ENCODE results near the gene TOMM20. TPM values are rescaled to one million over a fixed set of nuclear protein-coding genes. Genes with fewer than 3 reads are reported as not detected.
A peak's percentile ranks its signal among the peaks of the same experiment; 100 is the strongest.

The TOMM20 gene
- total RNA-seq, 2 donors from 2014 or later = 54.7 to 75.2 TPM

DNA sequence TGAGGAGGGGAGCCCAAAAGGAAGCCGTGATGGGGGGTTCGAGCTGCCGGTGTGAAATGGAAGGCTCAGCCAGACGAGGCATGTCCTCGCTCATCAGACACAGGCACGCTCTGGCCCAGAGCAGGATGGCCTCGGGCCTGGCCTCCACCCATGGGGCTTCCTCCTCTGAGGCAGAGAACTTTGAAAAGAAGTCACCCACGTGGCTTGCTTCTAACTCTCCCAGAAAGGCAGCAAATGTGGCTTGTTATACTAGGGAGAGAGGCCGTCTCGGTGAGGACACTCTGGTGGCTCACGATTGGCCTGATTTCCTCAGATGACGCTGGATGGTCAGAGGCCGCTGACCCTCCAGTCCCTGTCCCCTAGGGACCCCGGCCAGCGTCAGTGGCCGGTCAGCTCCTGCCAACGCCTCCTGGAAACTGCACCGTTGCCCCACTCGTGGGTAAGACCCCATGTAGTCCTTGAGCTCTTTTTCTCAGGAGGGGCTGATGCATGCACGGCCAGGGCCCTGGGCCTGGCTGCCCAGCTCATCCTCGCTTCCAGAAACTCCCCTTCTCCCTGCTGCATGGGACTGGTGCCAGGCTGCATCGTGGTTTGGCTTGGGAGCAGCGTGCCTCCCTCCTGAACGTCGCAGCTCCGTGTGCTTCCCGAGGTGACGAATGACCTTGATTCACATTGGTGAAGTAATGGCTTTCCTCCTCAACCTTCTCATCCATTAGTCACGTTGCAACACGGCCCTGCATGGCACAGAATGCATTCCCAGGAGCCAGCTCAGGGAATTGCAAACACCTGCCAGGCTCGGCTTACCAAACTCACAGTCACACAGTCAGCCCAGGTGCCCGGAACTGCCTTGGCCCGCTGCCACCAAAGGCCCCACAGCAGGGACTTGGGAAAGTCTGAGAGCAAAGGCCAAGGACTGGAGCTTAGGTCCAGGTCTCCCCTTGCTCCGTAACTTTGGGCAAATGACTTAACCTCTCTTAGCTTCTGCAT lies 58.8 kb downstream of the TOMM20 start:
- 50 to 65% methylated on average over 10 to 34 of the region's 34 CpGs for WGBS, 2 donors
- ATAC-seq (peak; percentile 45), DNase-seq (peak; percentile 93 to 97 (median 96))
- H3K27me3 ChIP-seq = no peaks in the 10 kb centered on the region
- no peak overlapping the region for H3K4me3 ChIP-seq
- peak overlapping the region; percentile 58 to 97 (median 95) for H3K27ac ChIP-seq
- no peaks in the 10 kb centered on the region for H3K36me3 ChIP-seq (replicated peaks in 1 of 2; ENCODE audit: insufficient read depth in 1 of 2, low read depth in 2 of 2)
- H3K9me3 ChIP-seq = no peaks in the 10 kb centered on the region
- TF ChIP-seq CTCF (IDR thresholded peaks at IDR 0.05) = no peak
- TF ChIP-seq POLR2A (IDR thresholded peaks at IDR 0.05) = peak in 1 of 3 donors; percentile 20
- peaks cover 72% of the 10 kb centered on the region for H3K4me1 ChIP-seq
- intact Hi-C loops (cut with DNase I) = no loop called here

DNA sequence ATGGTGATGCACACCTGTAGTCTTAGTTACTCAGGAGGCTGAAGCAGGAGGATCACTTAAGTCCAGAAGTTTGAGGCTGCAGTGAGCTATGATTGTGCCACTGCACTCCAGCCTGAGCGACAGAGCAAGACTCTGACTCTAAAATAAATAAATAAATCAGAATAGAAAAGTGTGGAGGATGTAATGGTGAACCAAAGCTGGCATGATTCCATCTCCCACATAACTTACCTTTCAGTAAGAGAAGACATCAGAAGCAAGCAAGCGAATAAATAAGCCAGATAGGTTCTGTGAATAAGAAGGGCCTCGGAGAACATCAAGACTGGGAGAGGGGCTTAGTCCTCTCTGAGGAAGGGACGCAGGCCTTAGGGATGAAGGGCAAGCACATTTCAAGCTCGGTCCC lies 59.5 kb downstream of the TOMM20 start:
- H3K4me3 ChIP-seq = no peak overlapping the region
- DNase-seq = no peak
- no peaks in the 10 kb centered on the region for H3K36me3 ChIP-seq (replicated peaks in 1 of 2; ENCODE audit: insufficient read depth in 1 of 2, low read depth in 2 of 2)
- H3K27ac ChIP-seq = peak overlapping the region in 3 of 4 donors; percentile 93 to 97 (median 97)
- WGBS, 2 donors = 93 to 95% methylated on average over 5 of the region's 5 CpGs
- H3K9me3 ChIP-seq = no peaks in the 10 kb centered on the region
- intact Hi-C loops (cut with DNase I) = no loop called here
- H3K4me1 ChIP-seq = peaks cover 65% of the 10 kb centered on the region
- no peak for ATAC-seq
- TF ChIP-seq POLR2A (IDR thresholded peaks at IDR 0.05) (no peak), CTCF (IDR thresholded peaks at IDR 0.05) (no peak)
- H3K27me3 ChIP-seq = no peaks in the 10 kb centered on the region

DNA sequence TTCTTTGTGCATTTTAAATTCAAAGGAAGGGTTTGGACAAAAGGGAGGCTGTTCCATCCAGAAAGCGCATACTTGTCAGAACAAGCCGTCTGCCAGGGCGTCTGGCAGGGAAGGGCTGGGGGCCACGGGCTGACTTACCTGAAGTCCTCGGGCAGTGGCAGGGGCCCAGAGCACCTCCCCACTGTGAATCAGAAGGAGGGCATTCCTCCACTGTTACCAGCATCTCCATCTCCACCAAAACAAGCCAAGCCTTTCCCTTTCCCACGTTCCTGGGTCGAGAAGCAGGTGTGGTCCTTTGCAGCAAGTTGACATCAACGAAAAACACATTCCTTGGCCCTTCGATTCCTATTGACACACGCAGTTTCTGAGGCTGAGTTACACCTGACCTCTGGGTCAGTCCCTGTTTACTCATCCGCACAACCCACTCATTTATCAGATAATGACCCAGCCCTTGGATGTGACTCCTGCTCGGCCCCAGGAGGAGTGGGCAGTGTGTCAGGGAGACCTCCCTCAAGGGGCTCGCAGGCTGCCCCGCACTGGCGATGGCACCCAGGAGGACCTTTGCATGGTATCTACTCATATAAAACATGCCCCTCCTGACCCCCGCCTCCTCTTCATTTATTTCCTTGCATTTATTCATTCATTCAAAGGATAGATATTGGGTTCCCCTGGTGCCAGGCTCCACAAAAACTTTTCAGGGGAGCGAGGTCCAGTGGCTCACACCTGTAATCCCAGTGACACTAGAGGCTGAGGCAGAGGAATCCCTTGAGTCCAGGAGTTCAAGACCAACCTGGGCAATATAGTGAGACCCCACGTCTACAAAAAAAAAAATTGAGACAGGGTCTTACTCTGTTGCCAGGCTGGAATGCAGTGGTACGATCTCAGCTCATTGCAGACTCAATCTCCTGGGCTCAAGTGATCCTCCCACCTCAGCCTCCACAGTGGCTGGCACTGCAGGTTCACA lies 60.2 kb downstream of the TOMM20 start:
- DNase-seq = peak in 2 of 4 donors; percentile 23 to 40
- 52 to 57% methylated on average over 19 of the region's 19 CpGs for WGBS, 2 donors
- Histone ChIP-seq H3K27me3 (no peaks in the 10 kb centered on the region), H3K9me3 (no peaks in the 10 kb centered on the region), H3K27ac (peak overlapping the region; percentile 28 to 93 (median 72)), H3K4me3 (no peak overlapping the region), H3K36me3 (replicated peaks in 1 of 2; ENCODE audit: insufficient read depth in 1 of 2, low read depth in 2 of 2) (no peaks in the 10 kb centered on the region), H3K4me1 (peaks cover 60% of the 10 kb centered on the region)
- no peak for TF ChIP-seq CTCF (IDR thresholded peaks at IDR 0.05)
- TF ChIP-seq POLR2A (IDR thresholded peaks at IDR 0.05) = no peak
- intact Hi-C loops (cut with DNase I) = no loop called here
- no peak for ATAC-seq

DNA sequence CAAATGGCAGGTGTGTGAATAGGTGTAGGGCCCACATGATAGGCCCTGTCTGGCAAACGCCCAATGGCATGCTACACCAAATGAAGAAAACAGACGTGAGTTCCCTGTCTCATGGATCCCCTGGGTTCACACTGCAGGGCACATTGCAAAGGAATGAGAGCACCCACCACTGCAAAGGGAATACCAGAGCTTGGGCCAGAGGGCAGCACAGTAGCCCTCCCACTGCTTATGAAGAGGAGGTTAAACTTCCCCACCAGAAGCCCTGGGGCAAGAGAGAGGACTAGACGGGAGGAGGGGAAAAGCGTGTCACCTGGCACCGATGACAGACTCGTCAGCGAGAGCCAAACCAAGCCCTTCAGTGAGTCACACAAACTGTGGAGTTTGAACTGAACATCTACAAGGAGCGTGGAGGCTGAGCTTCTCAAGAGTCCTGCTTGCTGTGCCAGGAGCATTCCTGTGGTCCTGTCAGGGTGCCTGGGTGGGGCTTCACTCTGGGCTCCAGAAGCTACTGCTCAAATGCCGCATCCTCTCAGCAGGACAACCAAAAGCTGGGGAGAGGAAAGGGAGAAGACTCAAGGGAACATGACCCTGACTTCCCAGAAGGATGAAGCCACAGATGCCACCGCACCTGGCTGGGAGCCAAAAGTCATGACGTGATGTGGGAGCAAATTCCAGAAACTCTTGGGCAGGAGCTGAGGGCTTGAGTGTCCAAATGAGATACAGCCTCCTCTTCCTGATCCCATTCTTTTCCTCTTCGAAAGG lies 61.1 kb downstream of the TOMM20 start:
- H3K27me3 ChIP-seq = no peaks in the 10 kb centered on the region
- intact Hi-C loops (cut with DNase I) = no loop called here
- ATAC-seq (peak; percentile 69), DNase-seq (peak; percentile 75 to 92 (median 84))
- TF ChIP-seq POLR2A (IDR thresholded peaks at IDR 0.05) (peak in 1 of 3 donors; percentile 10), CTCF (IDR thresholded peaks at IDR 0.05) (no peak)
- H3K36me3 ChIP-seq (replicated peaks in 1 of 2; ENCODE audit: insufficient read depth in 1 of 2, low read depth in 2 of 2) = no peaks in the 10 kb centered on the region
- peaks cover 61% of the 10 kb centered on the region for H3K4me1 ChIP-seq
- H3K4me3 ChIP-seq = no peak overlapping the region
- H3K27ac ChIP-seq = peak overlapping the region; percentile 28 to 93 (median 72)
- H3K9me3 ChIP-seq = no peaks in the 10 kb centered on the region
- WGBS, 2 donors = 29 to 35% methylated on average over 10 to 12 of the region's 12 CpGs

All from body of pancreas (tissue), 4 donors.